NCI-H1417 treated with DMSO at 0.1 percent for 48 hours (cell line): ENCODE data around the gene SLC25A4.
A peak's percentile ranks its signal among the peaks of the same experiment; 100 is the strongest.
"Not testable (repeated sequence)": the region's sequence is repeated elsewhere in the genome, so short reads cannot be mapped to it uniquely, and the experiment has no call there.

Experiments used
- DNase-seq: peaks from one replicate; lab custom pipeline; 2025; lab: John Stamatoyannopoulos, UW

The SLC25A4 gene

GRCh38 chr4:185142912-185143600, at the start of gene SLC25A4:
Gene SLC25A4 (plus strand): TSS chr4:185143266. CDS start chr4:185143373, 107 bp downstream.
- DNase-seq: peak; percentile 61

DNA sequence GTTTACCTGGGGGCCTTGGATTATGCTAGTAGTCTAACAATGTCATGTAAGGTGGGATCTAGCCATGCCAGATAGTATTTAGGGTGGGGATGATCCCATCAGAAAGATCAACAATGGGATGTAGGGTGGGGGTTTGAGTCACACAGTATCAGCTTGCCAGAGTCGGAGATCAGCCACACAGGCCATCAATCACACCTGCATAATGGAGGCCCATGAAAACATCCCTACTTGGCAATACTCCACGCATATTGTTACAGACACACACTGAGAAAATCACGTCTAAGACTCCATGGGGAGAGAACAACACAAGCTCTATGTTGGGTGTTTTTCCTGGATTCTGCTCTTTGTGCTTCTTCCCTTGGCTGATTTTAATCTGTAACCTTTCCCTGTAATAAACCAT, 49.5 kb upstream of the SLC25A4 start:
- DNase-seq: no peak

DNA sequence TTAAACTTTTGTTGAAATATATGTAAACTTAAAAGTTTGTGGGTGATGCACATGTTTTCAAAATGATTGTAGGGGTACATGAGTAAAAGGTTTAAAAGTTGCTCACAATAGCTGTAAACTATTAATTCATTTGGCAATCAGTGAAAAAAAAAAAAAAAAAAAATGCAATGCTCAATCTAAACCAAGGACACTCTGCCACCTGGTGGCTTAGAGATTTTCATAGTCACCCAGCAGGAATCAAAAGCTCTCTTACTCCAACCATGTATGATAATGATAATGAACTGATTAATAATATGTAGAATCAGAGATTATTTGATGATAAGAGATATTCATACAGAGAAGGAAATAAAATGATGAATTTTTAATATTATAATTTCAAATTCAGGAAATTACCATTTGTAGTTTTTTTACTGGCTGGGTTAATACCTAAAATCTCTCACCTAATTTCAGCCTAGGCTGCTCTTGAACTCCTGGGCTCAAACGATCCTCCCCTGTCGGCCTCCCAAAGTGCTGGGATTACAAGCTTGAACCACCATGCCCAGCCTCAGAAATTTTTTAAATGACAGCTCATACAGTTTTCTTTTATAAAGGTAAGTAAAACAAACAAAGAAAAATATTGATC, 46.9 kb upstream of the SLC25A4 start:
- DNase-seq: no peak

GRCh38 chr4:185098474-185098873, 44.6 kb upstream of the SLC25A4 start:
- DNase-seq: no peak

DNA sequence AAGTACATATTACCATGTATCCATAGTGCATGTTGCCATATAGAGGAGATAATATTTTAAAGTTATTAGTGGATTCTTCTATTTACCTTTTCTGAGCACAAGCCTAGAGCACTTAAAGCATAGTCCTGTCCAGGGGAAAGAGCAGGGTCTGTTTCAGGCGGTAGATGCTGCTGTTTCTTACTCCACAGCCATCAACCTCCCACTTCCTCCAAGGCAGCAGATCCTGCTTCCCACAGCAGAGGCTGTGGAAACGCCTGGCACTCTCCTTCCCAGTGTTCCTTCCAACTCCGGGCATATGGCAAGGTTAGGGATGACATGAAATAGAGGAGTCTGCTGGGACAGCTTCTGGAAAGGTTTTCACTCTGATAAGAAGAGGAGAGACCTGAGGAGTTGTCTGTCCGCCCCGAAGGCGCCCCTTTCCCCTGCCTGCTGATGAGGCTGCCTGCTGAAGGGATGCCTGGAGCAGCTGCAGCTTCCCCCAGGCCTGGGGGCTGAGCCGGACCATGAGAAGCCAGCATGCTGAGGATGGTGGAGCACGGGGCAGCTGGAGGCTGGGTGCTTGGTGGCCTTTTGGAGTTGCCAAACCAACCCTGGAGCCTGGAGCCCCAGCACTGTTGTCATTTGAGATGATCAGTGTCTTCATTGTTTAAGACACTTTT, 43.9 kb upstream of the SLC25A4 start:
- DNase-seq: no peak

- DNase-seq: no peak
Measured at GRCh38 chr4:185099940-185100339, 43.1 kb upstream of the SLC25A4 start.

GRCh38 chr4:185100423-185100822, 42.6 kb upstream of the SLC25A4 start:
- no peak for DNase-seq

DNA sequence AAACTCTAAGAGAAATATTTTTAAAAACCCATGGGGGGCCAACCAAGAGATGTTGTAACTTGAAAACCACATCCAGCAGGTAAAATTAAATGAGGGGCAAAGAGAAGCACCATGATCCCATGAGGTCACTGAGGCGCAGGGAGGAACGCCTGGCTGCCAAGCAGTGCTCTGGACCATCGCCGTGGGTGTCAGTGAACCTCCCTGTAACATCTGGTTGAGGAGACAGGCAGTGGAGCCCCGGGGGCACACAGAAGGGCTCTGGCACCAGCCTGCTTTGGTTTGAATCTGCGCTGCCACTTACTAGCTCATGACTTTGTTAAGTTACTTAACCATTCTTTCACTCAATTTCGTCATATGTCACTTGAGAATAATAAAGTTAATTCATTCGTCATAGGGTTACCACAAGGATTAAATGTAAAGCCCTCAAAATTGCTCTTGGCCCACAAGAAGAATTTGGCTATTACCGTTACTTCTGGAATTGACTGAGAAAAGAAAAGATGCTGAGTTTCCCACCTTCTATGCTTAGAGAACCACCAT, 41.6 kb upstream of the SLC25A4 start:
- DNase-seq: no peak

DNA sequence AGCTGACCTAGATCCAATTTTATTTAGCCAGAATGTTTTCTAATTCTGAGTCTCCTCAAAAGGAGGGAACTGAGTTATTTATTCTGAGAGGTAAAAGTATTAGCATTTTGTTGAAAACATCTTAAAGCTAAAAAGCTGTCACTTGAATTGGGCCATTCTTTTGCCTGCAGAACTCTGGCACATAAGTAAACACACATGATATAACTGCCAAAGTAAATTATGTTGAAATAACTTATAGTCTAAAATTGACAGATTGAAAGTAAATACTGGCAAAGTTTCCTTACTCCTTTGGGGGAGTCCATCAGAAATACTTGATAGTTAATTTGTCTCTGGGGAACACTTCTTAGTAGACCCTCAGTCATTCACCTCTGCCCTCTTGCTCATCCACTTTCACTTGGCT, 38.3 kb upstream of the SLC25A4 start:
- DNase-seq: no peak

DNA sequence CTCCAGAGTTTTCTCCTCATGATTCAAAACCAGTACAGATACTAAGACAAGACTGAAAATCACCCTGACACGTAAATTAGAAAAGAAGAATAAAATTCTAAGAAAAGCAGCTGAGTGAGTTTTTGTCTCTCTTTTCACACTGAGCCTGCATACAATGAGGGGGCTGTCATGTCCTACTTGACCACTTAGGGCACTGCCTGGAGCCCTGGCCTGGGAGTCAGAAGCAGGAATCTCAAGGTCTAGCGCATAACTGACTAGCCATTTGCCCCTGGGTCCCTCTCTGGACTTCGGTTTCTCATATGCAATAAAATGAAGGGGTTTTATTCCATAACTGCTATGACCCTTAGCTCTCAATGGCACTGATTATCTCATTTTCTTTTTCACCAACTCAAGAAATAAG, 36.7 kb upstream of the SLC25A4 start:
- DNase-seq: no peak

DNA sequence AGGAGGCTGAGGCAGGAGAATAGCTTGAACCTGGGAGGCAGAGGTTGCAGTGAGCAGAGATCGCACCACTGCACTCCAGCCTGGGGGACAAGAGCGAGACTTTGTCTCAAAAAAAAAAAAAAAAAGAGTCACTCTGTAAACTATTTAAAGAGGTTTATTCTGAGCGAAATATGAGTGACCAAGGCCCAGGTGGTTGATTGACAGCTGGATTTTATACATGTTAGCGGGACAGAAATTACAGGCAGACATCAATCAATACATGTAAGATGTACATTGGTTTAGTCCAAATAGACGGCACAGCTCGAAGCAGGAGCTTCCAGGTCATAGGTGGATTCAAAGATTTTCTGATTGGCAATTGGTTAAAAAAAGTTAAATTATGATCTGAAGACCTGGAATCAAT, 35.5 kb upstream of the SLC25A4 start:
- not testable (repeated sequence) for DNase-seq

GRCh38 chr4:185108185-185108584, 34.9 kb upstream of the SLC25A4 start:
- no peak for DNase-seq

DNA sequence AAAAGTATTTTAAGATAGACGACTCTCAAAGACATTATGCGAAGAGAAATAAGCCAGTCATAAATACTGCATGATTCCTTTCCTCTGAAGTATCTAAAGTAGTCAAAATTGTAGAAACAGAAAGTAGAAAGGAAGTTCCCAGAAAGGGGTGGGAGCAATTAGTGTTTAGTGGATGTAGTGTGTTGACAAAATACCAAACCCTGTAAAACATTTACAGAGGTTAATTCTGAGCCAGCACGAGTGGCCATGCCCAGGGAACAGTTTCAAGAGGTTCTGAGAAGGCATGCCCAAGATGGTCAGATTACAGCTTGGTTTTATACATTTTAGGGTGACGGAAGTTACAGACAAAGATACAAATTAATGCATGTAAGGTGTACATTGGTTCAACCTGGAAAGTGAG, 34.4 kb upstream of the SLC25A4 start:
- no peak for DNase-seq

DNA sequence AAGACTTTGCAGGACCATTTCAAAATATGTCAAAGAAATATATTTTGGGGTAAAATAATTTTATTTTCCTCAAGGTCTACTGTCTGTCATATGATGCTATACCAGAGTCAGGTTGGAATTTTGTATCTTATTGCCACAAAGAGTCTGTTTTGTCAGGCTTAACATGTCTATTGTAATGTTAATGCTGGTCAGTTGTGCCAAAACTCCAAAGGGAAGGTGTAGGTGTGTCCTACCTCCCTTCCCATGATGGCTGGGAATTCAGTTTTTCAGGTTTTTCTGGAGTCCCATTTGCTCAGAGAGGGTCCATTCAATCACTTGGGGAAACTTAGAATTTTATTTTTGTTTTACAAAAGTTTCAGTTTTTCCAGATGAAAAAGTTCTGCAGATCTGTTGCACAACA, 33.3 kb upstream of the SLC25A4 start:
- DNase-seq: no peak

- DNase-seq: no peak
Measured at GRCh38 chr4:185110375-185110823, 32.7 kb upstream of the SLC25A4 start.

DNA sequence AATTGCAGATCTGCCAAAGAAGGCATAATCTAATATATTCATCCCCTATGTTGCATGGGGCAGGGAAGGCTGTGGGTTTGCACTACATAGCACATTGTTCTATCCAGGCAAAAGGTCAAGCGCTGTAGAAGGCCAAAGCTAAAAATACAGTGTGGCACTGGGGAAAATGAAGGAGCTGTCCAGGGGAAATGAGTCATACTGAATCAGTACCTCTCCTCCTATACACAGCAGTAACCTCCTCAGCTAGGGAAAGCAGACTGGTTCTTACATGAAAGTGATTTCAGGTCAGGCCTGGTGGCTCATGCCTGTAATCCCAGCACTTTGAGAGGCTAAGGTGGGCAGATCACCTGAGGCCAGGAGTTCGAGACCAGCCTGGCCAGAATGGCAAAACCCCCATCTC, 31.0 kb upstream of the SLC25A4 start:
- DNase-seq: no peak

GRCh38 chr4:185113340-185113739, 29.7 kb upstream of the SLC25A4 start:
- no peak for DNase-seq

GRCh38 chr4:185115827-185116232, 27.2 kb upstream of the SLC25A4 start:
- no peak for DNase-seq

DNA sequence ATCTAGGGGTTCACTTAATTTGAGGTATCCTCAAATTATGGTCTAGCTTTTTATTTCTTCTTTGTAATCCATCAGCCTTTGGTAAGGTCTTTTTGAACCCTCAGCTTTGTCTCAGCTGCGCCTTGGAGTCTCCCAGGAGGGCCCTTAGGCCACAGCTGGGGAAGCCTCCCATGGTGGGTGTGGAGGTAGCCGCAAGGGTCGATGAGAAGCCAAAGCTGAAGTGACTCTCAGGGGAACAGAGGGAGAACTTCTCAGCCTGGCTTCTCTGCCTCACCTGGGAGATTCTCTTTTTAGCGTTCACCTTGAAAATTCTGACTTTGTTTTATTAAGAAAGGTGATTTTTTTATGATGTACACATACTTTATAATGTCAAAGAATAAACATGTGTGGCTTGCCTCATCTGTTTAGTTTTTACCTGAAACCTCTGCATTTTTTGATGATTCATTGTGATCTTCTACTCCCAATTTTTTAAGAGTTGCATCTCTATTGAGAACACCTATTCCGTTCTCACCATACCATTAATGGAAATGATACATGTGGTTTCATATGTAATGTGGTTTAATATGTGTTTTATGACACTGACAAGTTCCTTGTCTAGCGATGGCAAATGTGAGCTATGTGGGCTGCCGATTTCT, 25.6 kb upstream of the SLC25A4 start:
- no peak for DNase-seq

- no peak for DNase-seq
Measured at GRCh38 chr4:185118876-185119275, 24.2 kb upstream of the SLC25A4 start.

DNA sequence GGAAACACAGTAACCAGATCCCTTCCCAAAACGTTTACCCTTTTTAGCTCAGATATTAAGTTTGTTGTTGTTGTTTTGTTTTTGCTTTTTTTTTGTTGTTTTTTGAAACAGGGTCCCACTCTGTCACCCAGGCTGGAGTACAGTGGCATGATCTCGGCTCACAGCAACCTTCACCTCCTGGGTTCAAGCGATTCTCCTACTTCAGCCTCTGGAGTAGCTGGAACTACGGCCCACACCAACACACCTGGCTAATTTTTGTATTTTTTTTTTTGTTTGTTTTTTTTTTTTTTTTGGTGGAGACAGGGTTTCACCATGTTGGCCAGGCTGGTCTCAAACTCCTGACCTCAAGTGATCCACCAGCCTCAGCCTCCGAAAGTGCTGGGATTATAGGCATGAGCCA, 23.6 kb upstream of the SLC25A4 start:
- DNase-seq: not testable (repeated sequence)

GRCh38 chr4:185119927-185120630, 23.0 kb upstream of the SLC25A4 start:
- no peak for DNase-seq
